ENCODE data around the gene ZDHHC14.
A peak's percentile ranks its signal among the peaks of the same experiment; 100 is the strongest.
"Not testable (repeated sequence)": the region's sequence is repeated elsewhere in the genome, so short reads cannot be mapped to it uniquely, and the experiment has no call there.

ZDHHC14 gene

DNA sequence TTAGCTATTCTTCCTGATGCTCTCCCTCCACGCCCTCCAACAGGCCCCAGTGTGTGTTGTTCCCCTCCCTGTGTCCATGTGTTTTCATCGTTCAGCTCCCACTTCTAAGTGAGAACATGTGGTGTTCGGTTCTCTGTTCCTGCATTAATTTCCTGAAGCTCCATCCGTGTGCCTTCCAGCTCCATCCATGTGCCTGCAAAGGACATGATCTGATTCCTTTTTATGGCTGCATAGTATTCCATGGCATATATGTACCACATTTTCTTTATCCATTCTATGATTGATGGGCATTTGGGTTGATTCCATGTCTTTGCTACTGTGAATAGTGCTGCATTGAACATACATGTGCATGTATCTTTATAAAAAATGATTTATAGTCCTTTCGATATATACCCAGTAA lies 27.4 kb downstream of the ZDHHC14 start:
- DNase-seq: not testable (repeated sequence)

DNA sequence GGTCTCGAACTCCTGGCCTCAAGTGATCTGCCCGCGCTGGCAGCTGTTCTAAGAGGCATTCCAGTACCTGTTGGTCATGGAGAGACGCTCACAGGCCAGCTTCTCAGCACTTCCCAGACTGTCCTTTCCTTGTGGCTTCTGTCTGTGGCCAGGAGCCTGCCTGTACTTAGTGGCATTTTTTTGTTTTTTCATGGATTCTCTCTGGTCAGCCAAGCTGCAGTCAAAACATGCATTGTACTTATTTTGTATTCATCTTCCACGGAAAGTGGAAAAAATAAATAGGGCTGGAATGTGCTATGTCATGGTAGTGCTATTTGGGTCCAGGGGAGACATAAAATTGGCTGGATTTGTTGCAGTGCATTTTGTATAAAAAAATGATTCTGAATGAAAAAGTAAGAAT lies 29.1 kb downstream of the ZDHHC14 start:
- DNase-seq: no peak

DNA sequence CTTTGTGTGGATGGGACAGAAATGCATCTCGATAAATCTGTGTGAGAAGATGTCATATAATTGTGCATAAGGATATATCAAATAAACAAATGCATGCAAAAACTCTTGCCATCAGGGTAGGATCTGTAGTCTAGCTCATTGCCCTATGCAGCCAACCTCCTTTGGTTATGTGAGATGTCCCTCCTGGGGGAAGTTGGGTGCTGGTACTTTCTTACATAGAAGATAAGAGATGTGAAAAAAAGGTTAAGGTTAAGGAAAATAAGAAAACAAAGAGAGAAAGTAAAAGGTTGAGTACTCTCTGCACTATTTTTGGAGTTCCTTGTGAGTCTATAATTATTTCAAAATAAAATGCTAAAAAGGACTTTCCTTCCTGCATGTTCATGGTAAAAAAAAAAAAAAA lies 30.4 kb downstream of the ZDHHC14 start:
- no peak for DNase-seq

DNA sequence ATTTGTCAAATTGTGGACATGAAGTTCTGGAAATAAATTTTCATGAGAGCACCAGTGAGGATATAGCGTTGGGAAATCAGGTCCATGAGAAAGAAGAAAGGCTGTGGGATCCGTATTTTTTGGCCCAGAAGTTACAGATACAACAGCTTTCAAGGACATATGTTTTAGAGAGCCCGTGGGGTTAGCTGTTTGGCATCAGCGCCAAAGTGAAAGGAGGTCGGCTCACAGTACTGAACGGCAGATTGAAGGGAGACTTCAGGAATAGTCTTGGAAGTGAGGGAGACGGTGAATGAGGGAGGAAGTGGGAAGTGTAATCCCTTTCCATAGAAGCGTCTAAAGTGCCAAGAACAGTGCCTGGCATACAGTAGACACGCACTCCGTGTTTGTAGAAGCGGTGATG lies 31.8 kb downstream of the ZDHHC14 start:
- no peak for DNase-seq

DNA sequence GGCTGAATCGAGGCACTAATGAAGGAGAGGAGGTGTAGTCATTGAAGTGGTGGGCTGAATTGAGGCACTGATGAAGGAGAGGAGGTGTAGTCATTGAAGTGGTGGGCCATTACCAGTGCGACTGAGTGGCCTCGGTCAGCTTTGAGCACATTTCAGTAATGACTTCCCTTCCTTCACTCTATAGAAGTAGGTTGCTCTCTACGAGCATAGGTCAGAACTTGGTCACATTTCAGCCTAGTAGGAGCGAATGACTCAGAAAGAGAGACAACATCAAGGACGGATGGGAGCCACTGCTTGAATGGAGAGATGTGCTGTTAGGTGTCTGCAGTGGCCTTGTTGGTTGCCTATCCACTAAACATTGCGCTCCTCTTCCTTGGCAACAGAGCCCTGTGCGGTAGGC lies 39.5 kb downstream of the ZDHHC14 start:
- DNase-seq: no peak

DNA sequence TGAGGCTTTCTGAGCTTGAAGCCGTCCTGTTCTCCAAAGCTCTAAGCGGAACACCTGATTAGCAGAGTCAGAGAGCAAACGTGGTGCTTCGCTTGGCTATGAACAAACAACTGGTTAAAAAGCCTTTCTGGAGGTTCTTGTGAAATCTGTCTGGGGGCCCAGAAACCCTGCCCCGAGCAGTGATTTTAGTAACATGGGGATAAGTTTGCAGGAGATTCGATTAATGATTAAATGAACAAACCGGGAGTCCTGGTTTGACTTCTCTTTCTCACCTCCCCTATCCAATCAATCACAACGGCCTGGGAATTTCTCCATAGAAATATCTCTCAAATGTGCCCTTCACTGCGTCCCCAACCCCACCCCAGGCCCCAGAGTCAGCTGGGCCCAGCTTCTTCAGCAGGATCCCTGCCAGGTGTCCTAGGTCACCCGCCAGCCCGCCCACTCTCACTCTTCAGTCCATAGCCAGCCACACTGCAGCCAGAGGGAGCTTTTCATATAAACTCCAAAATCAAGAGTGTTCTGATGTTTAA lies 43.6 kb downstream of the ZDHHC14 start:
- no peak for DNase-seq

DNA sequence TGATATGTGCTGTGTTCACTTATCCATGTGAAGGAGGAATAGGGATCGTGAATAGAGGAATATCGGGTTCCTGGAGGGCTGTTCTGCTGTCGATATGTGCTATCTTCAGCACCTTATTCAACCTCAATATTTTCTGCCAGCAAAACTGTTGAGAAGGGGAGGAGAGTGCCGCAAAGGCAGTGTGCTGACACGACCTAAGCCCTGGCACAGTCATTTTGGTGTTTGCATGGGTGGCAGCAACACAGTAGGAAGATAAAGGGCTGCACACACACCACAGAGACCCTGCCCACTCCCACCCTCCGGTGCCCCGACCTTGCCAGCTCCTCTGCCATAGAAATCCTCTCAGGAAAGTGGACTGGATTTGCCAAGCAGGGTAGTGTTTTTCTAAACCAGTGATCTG lies 47.0 kb downstream of the ZDHHC14 start:
- DNase-seq: peak; percentile 5

DNA sequence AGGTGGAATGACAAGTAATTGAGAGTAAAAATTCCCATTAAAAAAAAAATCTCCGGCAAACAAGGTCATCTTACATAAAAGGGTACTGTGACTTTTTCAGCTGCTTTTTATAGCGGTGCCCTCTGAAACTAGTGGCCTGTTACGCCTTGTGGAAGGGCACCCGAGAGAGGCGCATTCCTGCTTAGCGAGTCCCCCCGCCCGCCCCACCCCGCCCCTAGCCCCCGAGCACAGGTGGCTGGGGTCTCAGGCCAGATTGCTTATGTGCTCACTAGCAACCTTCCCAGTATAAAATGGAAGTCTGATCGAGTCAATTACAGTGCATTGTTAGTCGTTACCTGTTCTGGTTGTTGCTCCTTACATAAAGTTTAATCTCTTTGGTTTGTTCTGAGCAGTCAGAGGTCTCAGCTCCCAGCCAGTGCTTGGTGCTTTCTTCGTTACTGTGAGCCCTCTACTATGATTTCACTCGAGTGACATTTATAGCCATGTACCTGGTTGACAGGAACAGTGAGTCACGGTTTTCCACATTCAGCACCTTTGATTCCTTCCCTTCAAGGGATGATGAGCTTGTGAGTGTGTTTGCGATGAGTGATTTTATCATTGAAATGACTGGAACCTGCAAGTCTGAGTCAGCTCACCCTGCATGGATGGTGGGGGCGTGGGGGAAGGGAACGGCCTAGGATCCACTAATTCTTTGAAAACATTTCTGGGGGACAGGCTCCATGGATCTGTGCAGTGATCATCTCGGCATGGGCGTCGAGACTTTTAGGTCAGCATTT lies 47.6 kb downstream of the ZDHHC14 start:
- peak; percentile 69 for DNase-seq

DNA sequence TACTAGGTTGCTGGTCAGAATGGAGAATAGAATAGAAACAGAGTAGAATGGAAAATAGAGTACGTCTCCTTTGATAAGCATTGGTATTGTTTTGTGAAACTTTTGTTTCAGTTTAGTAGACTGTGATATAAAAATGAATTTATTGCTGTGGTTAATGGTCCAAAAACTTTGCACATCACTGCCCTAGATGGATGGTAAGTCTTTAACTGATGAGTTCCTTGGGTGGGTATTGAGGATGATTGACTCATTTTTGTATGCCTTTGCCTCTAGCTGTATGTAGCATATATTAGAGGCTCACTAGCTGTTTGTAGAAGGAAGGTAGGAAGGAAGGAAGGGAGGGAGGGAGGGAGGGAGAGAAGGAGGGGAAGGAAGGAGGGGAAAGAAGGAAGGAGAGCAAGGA lies 48.3 kb downstream of the ZDHHC14 start:
- DNase-seq: no peak

DNA sequence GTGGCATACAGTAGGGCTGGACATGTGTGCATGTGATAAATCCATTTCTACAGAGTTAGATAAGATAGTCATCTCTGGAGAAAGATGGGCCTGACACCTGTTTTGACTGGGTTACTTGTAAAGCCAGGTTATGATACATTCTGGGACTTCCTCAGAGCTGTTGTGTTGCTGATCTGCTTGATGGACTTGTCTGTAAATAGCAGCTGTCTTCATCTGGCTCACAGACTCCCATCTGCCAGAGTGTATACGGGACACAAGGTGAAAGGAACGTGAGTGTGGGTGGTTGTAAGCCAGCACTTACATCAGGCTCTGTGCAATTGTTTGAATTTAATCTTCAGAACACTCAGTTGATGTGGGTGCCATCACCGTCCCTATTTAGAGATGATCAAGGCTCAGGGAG lies 49.8 kb downstream of the ZDHHC14 start:
- no peak for DNase-seq

DNA sequence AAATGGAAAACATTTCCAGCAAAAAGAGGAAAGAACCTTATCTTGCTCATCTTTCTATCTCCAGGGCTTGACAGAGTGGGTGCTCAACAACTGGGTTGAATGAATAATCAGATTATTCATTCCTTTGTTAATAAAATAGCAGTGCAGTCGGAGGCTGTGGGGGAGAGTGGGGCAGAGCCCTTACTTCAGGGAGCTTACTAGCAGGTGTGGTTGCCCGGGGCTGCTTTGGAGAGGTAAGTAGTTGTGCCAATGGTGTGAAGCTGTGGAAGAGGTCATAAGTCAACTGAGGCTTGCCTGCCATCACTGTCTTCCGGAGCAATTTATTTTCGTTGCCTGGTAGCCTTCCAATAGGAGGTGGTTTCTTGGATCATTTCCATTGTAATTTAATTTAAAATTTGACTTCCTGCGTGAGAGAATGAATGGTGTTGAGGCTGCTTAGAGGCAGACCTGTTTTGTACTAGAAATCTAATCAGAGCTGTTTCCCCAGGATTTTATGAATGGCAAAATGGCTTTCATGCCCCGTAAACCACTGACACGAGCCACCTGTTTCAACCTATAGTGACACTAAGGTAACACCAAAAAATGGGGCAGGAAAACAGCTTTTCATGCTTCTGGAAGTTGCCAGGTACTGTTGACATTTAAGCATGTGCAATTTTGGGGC lies 51.4 kb downstream of the ZDHHC14 start:
- DNase-seq: no peak

DNA sequence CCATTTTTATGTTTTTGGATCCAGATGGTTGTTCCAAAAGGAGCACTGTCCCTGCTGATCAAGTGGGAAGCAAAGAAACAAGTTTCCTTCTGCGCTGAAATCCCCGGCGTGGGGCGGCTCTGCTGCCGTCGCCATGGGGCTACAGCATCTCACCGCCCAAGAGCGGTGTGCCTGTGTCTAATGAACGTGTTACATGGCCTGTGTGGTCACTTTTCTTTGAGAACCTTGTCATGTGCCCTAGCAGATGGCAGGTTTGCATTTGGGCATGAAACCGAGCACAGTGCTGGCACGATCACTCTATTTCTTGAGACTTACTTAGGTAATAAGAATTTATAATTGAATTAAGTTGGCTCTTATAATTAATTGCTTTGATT lies 51.9 kb downstream of the ZDHHC14 start:
- no peak for DNase-seq

DNA sequence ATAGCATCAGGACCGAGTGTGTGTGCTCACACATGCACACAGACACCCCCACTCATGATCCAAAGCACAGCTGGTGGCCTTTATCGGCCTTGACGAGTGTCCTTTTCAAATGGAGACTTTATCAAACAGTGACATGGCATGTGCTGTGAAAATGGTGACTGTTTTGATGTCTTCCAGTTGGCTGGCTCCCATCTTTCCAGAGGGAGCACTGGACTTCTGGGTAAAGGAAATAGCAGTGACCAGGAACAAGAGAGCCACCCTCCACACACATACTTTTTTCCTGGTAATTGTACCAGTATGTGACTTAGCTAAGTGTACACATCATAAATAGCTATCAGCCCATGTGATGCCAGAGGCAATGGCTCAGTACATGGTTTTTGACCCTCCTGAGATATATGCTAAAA lies 52.7 kb downstream of the ZDHHC14 start:
- no peak for DNase-seq

DNA sequence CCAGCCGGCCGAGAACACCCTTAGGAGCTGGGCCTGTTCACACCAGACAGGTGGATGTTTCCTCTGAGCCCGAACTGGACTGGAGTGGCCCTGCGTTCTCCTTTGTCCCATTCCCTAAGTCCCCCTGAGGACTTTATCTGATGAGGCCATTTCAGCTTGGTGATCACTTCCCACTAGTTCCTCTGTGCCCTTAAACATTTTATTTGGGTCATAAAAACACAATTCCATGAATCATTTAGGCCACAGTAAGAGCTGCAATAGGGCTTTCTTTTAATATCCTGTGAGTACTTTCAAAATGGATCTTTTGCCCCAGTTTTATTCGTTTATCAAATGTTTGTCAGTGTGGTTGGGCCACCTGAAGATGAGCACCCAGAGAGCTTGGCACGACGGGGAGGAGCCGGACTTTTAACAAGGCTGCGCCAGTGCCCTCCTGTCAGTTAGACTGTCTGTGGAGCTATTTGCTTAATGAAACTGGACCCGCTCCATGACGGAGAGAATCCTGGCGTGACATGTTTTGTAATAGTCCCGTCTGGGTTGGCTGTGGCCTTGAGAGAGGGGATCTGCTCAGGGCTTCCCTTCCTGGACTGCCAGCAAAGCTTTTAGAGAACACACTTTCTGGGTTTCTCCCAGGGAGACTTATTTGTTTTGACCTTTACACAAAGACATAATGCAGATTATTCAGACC lies 53.5 kb downstream of the ZDHHC14 start:
- DNase-seq: no peak

DNA sequence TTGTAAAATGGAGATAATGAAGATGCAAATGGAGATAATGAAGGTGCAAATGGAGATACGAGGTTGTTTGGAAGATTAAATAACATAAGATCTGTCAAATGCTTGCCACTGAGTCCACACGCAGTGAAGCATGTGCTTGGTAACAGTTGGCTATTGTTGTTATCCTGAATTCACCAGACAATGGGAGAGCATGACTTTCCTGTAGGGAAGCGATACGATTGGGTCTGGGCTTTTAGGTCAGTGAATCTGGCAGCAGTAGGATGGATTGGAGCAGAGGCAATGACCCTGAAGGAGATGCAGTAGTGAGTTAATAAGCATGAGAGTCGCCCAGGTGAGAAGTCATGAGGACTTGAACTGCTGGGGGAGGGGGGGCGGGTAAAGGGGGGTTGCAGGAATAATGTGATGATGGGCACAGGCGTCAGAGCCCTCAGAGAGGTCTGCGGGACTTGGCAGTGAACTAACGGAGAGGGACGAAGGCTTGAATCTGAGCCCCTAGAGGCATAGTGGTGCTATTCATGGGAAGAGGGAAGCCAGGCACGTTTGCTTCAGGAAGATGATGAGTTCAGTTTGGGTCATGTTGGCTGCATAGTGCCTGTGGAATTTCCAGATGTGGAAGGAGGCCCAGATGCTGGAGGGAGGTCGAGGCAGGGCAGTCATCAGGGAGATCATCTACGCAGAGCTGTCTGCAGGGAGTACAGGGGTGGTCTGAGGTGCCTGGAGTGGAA lies 55.4 kb downstream of the ZDHHC14 start:
- DNase-seq: no peak

DNA sequence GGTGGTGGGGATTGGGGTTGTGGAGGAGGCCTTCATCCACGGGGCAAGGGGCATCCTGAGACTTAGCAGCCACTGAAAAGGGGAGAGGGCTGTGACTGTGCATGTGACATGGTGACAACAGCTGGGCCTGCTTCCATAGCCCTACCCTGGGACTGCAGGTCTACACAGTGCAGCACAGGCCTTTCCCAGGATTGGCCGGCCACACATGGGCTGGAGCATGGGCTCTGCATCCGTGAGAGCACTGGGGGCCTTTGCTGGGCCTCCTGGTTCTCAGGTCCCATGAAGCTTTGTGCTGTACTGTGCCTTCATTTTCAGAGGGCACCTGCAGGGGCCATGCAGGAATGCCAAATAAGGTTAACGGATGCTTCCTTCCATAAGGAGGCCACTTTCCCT lies 56.0 kb downstream of the ZDHHC14 start:
- DNase-seq: no peak

DNA sequence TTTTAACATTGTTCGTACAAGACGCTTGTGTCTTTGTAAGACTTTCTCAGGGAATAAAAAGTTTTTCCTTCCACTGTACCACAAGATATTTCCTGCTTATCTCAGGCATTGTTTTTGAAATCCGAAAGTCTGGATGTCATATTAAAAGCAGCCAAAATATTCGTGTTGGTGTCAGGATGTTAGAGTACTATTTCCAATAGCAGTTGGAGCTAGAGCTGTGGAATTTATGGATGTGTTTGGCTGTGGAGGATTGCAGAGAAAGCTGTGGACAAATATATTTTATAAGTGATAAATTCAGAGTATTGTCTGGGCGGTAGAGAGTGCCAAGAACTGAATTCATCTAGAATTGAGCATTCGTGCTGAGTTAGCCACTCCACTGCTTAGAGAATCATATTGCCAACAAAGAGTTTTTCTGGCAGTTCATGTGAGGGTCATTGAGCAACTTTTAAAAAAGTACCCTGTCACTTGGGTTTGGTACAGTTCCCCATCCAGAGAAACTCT lies 57.7 kb downstream of the ZDHHC14 start:
- DNase-seq: no peak

DNA sequence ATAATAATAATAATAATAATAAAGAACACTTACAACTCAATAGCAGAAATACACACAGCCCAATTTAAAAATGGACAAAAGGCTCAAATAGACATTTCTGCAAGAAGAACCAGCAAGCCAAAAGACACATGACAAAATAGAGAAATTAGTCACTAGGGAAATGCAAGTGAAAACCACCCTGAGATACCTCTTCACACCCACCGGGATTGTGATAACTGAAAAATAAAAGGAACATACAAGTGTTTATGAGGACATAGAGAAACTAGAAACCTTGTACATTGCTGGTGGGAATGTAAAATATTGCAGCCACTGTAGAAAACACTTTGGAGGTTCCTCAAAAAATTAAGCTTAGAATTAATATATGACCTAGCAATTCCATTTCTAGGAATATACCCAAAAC lies 59.2 kb downstream of the ZDHHC14 start:
- no peak for DNase-seq

DNA sequence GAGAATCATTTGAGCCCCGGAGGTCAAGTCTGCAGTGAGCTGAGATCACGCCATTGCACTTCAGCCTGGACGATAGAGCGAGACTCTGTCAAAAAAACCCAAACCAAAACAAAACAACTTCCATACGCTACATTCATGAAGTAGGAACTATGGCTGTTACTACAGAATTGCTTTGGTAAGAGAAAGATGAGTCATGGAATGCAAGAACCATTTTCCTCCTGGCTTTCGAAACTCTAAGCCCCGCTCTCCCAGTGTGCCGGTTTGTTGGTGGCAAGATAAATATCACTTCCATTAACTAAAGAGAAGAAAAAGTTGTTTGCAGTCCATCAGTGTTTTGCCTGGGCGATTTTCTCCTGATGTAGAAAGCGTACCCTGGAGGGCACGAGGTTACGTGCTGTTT lies 61.3 kb downstream of the ZDHHC14 start:
- no peak for DNase-seq

DNA sequence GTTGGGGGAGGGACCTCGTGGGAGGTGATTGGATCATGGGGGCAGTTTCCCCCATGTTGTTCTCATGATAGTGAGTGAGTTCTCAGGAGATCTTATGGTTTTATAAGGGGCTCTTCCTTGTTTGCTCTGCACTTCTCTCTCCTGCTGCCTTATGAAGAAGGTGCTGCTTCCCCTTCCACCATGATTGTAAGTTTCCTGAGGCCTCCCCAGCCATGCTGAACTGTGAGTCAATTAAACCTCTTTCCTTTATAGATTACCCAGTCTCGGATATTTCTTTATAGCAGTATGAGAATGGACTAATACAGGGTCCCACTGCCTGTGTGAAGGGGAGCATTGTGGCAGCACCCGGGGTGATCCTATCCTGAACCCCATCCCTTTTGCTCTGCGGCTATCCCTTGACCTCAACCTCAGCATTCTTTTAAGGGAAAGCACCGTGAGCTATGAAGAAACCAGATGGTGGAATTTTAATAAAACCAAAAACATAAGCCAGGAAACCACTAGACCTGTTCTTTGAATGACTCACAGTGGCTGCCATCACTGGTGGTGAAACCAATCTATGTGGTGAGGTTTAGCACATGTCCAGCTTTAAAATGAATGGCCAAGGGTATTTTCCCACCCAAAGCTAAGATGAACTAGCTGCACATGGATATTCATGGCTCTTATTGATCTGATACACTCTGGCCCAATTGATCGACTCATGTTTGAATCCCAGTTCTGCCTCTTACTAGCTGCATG lies 62.2 kb downstream of the ZDHHC14 start:
- DNase-seq: no peak

DNA sequence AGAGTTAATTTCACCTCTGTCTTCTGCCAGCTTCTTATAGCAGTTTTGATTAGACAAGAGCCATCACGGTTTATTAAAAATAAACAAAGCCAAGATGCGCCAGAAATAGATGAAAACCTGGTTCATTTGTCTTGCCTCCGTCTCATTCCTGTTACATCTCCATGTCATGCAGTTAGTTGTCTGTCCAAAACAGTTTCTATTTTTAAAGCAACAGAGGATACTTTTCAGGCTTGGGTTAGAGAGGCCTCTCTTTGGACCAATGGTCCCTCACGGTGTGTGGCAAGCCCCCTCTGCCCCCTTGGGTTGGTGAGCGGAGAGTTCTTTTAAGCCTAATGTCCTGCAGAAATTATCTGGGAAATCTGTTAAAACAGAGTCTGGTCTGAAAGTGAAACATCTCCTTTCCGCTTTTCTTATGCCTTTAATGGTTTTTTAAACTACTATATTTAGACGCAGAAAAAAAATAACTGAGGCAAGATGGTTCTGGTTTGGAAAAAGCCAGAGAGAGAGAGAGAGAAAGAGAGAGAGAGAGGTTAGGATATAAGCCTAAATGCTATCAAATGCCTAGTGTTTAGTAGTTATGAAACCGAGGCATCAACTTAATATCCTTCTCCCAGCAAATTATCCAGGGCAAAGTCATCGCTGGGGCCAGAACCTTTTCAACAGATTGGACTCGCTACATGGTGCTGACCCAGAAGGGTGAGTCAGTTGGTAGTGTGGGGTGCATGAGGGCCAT lies 64.5 kb downstream of the ZDHHC14 start:
- DNase-seq: no peak

DNA sequence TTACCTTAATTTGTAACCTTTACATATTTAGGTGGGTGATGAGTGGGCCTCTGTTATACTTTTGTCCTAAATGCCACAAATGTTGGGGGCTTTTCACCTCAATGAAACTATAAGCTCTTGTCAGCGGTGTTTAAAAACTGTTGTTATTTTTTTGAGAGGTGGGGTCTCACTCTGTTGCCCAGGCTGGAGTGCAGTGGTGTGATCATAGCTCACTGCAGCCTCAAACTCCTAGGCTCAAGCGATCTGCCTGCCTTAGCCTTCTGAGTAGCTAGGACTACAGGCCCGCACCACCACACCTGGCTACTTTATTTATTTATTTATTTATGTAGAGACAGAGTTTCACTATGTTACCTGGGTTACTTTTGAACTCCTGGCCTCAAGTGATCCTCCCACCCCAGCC lies 66.7 kb downstream of the ZDHHC14 start:
- DNase-seq: no peak

All from activated naive CD4-positive, alpha-beta T cell treated with Interleukin-2 at 50 U/mL for 16 hours (primary cell).